Measurements from ENCODE around the gene CGRRF1. TPM values are rescaled to one million over a fixed set of nuclear protein-coding genes. Genes with fewer than 3 reads are reported as not detected.

The CGRRF1 gene
- total and polyA plus RNA-seq, 2 of the 13 experiments (the other 11 are each of a cell fraction or from before 2014, with no cell fraction given): 16.8 to 18.2 TPM

GRCh38 chr14:54488646-54489317, 20.9 kb upstream of the CGRRF1 start, which contains the start of gene GMFB (continued):
- 0 out of 2 replicates have a peak, but pooled peaks have one; percentile 48 for TF ChIP-seq CSRNP1 (CRISPR knock-in tag; IDR thresholded peaks at IDR 0.05)
- peak; percentile 95 for TF ChIP-seq ZMYM4 (CRISPR knock-in tag; IDR thresholded peaks at IDR 0.05)
- TF ChIP-seq TFAP4 (IDR thresholded peaks at IDR 0.05; ENCODE audit: borderline replicate concordance, low read depth): peak; percentile 70; the same call in 1 of the 2 replicates
- TF ChIP-seq CHD2 (IDR thresholded peaks at IDR 0.05; ENCODE audit: low read depth, low read length): no peak
- TF ChIP-seq SMAD9 (CRISPR knock-in tag; IDR thresholded peaks at IDR 0.05): no peak
- peak; percentile 99 for TF ChIP-seq ZNF362 (CRISPR knock-in tag; IDR thresholded peaks at IDR 0.05; ENCODE audit: borderline replicate concordance)
- 0 out of 2 replicates have a peak, but pooled peaks have one; percentile 39 for TF ChIP-seq CENPT (CRISPR knock-in tag; IDR thresholded peaks at IDR 0.05; ENCODE audit: low read depth)
- TF ChIP-seq XRCC5 (optimal IDR thresholded peaks at IDR 0.05; ENCODE audit: low read length): no peak
- 0 out of 2 replicates have a peak, but pooled peaks have one; percentile 36 for TF ChIP-seq ZFP37 (CRISPR knock-in tag; IDR thresholded peaks at IDR 0.05; ENCODE audit: borderline replicate concordance)
- peak; percentile 66; the same call in 1 of the 2 replicates for TF ChIP-seq DR1 (CRISPR knock-in tag; IDR thresholded peaks at IDR 0.05)
- TF ChIP-seq ZNF333 (CRISPR knock-in tag; IDR thresholded peaks at IDR 0.05; ENCODE audit: borderline replicate concordance): peak; percentile 68; the same call in 1 of the 2 replicates
- no peak for TF ChIP-seq ZNF703 (CRISPR knock-in tag; IDR thresholded peaks at IDR 0.05; ENCODE audit: borderline replicate concordance)
- TF ChIP-seq ELF4 (CRISPR knock-in tag; IDR thresholded peaks at IDR 0.05; ENCODE audit: borderline replicate concordance): no peak
- peak; percentile 42; the same call in 1 of the 2 replicates for TF ChIP-seq HNRNPUL1 (IDR thresholded peaks at IDR 0.05; ENCODE audit: low read depth, low read length)
- TF ChIP-seq DDIT3 (CRISPR knock-in tag; IDR thresholded peaks at IDR 0.05): 0 out of 2 replicates have a peak, but pooled peaks have one; percentile 31
- no peak for TF ChIP-seq POGK (CRISPR knock-in tag; conservative IDR thresholded peaks at IDR 0.05)
- TF ChIP-seq HINFP (CRISPR knock-in tag; IDR thresholded peaks at IDR 0.05; ENCODE audit: low read depth): no peak
- TF ChIP-seq ZNF326 (CRISPR knock-in tag; IDR thresholded peaks at IDR 0.05; ENCODE audit: borderline replicate concordance): no peak
- 0 out of 2 replicates have a peak, but pooled peaks have one; percentile 24 for TF ChIP-seq U2AF2 (IDR thresholded peaks at IDR 0.05; ENCODE audit: low read depth, low read length)

Data from HepG2 (cell line).